Type B pancreatic cell (in vitro differentiated cells): ENCODE measurements around the gene CLASP1. TPM values are rescaled to one million over a fixed set of nuclear protein-coding genes. Genes with fewer than 3 reads are reported as not detected.
"Not testable (repeated sequence)": the region's sequence is repeated elsewhere in the genome, so short reads cannot be mapped to it uniquely, and the experiment has no call there.

ENCODE experiments used
- DNase-seq: peaks from one replicate; pipeline ENCODE4 v3.0.0; 2021; ENCODE audit warnings: mixed read lengths; ENCODE audit not compliant: unreplicated experiment; ENCODE audit errors: extremely low spot score
- H3K27ac Mint-ChIP-seq: 2 replicates; pipeline ENCODE4 v1.8.0; 2021; ENCODE audit warnings: mild to moderate bottlenecking, mixed read lengths
- H3K27me3 Mint-ChIP-seq: 2 replicates; pipeline ENCODE4 v1.8.0; 2021; ENCODE audit warnings: mixed read lengths
- H3K36me3 Mint-ChIP-seq: 2 replicates; pipeline ENCODE4 v1.8.0; 2021; ENCODE audit warnings: mixed read lengths
- H3K4me1 Mint-ChIP-seq: one replicate; pipeline ENCODE4 v1.8.0; 2021; ENCODE audit warnings: mixed read lengths; ENCODE audit not compliant: unreplicated experiment
- H3K4me3 Mint-ChIP-seq: 2 replicates; pipeline ENCODE4 v1.8.0; 2021; ENCODE audit warnings: mild to moderate bottlenecking, mixed read lengths
- H3K9me3 Mint-ChIP-seq: 2 replicates; pipeline ENCODE4 v1.8.0; 2021; ENCODE audit warnings: mixed read lengths
- CTCF ChIP-seq: fragments of 200-600 bp; sonication (generic); conservative IDR thresholded peaks from 2 replicates; pipeline ENCODE4 v1.5.0; 2021; ENCODE audit warnings: antibody characterized with exemption, mild to moderate bottlenecking
- total RNA-seq: library from RNA; stranded (reverse); gene quantifications from 2 replicates; pipeline ENCODE4 v1.2.1, GENCODE V29; 2021; ENCODE audit warnings: low replicate concordance

CLASP1 gene
- total RNA-seq, 1 donor from 2014 or later = 74.6 TPM

- no peak for TF ChIP-seq CTCF
- Mint-ChIP-seq H3K9me3 (no peaks in the 10 kb centered on the region), H3K4me1 (peaks cover 16% of the 10 kb centered on the region), H3K36me3 (peaks cover 5% of the 10 kb centered on the region), H3K4me3 (no peak overlapping the region), H3K27me3 (peaks cover 4% of the 10 kb centered on the region), H3K27ac (peak overlapping the region; percentile 51)
- DNase-seq = no peak
Measured at GRCh38 chr2:121334581-121335293, 314.5 kb downstream of the CLASP1 start.

GRCh38 chr2:121333834-121334558 lies 315.3 kb downstream of the CLASP1 start:
- Mint-ChIP-seq H3K9me3 (no peaks in the 10 kb centered on the region), H3K36me3 (no peaks in the 10 kb centered on the region), H3K4me1 (peaks cover 16% of the 10 kb centered on the region), H3K27ac (peak overlapping the region; percentile 51), H3K4me3 (no peak overlapping the region), H3K27me3 (peaks cover 4% of the 10 kb centered on the region)
- TF ChIP-seq CTCF = no peak
- DNase-seq = no peak

DNA sequence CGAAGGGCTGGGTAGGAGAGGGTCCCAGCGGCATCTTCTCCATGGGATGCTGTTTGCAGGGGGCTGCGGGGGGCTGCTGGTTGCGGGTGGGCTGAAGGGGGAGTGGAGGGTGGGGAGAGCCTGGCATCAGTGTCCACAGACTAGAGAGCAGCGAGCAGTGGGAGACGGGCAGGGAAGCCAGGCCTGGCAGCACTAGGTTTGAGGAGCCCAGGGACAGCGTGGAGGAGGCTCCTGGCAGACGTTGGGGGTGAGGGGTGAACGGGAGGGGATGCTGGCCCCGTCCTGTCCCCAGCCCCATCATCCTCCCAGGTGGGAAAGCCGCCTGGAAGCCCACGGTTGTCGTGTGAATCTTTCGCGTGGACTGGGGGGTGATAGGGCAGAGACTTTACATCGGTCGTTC lies 316.0 kb downstream of the CLASP1 start:
- Mint-ChIP-seq H3K27ac (no peak overlapping the region), H3K4me1 (peaks cover 16% of the 10 kb centered on the region), H3K27me3 (peaks cover 4% of the 10 kb centered on the region), H3K36me3 (no peaks in the 10 kb centered on the region), H3K4me3 (no peak overlapping the region), H3K9me3 (no peaks in the 10 kb centered on the region)
- no peak for TF ChIP-seq CTCF
- no peak for DNase-seq

DNA sequence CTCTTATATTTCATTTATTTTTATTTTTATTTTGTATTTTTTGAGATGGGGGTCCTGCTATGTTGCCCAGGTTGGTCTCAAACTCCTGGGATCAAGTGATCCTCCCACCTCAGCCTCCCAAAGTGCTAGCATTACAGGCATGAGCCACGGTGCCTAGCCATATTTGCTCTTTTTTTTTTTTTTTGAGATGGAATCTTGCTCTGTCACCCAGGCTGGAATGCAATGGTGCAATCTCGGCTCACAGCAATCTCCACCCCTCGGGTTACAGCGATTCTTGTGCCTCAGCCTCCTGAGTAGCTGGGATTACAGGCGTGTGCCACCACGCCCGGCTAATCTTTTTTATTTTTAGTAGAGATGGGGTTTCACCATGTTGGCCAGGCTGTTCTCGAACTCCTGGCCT lies 317.9 kb downstream of the CLASP1 start:
- not testable (repeated sequence) for H3K36me3 Mint-ChIP-seq, H3K27ac Mint-ChIP-seq, H3K4me1 Mint-ChIP-seq, H3K27me3 Mint-ChIP-seq, H3K4me3 Mint-ChIP-seq, H3K9me3 Mint-ChIP-seq, DNase-seq

- H3K36me3 Mint-ChIP-seq = no peaks in the 10 kb centered on the region
- peaks cover 9% of the 10 kb centered on the region for H3K4me1 Mint-ChIP-seq
- DNase-seq = no peak
- no peaks in the 10 kb centered on the region for H3K9me3 Mint-ChIP-seq
- no peak overlapping the region for H3K4me3 Mint-ChIP-seq
- peaks cover 4% of the 10 kb centered on the region for H3K27me3 Mint-ChIP-seq
- no peak for TF ChIP-seq CTCF
- H3K27ac Mint-ChIP-seq = no peak overlapping the region
Measured at GRCh38 chr2:121330921-121331320, 318.3 kb downstream of the CLASP1 start.

GRCh38 chr2:121329786-121330185 lies 319.5 kb downstream of the CLASP1 start:
- H3K9me3 Mint-ChIP-seq = no peaks in the 10 kb centered on the region
- TF ChIP-seq CTCF = no peak
- H3K4me1 Mint-ChIP-seq = no peaks in the 10 kb centered on the region
- no peak for DNase-seq
- H3K36me3 Mint-ChIP-seq = no peaks in the 10 kb centered on the region
- no peak overlapping the region for H3K27ac Mint-ChIP-seq
- H3K27me3 Mint-ChIP-seq = peaks cover 4% of the 10 kb centered on the region
- no peak overlapping the region for H3K4me3 Mint-ChIP-seq
